COLO829 (cell line): ENCODE data around the gene ZFHX3.

Experiments
- DNase-seq: peaks from one replicate; pipeline ENCODE4 v3.0.0; 2012; ENCODE audit warnings: low spot score

ZFHX3 gene

DNA sequence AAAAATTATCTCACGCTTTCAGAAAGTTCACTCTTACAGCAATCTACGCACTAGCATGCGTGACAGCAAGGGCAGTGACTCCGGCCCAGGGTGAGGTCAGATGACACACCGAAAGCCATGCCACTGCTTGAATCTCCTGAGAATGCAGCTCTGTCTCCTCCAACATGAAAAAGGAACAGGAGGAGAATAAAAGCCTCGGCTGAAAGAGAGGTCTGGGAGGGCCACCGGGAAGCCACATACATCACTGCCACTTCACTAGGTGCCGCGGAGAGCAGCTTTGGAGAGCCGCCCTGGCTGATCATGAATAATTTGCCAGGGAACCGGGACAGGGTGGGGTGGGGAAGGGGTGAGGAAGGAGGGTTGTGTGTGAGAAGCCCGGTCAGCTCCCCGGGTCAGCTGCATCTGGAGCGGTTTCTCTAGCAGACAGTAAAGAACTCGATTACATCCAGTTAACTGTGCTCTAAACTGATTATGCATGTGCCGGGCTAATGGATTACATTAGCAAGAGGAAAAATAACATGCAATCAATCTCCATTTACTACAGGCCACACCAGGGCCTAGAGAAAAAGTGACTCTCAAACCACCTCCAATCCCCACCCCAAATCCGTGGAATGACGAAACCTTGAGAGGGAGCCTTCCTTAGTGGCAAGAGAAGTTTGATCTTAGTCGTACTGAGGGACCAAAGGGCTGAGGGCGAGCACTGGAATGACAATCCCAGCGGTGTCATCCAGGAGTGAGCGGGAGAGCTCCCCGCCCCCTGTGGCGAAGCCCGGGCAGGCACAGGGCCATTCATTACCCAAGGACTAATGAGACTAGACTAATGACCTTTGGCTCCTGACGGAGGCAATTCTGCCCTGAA is 100.3 kb downstream of the ZFHX3 start:
- DNase-seq = no peak

GRCh38 chr16:72946474-72947194 is 101.3 kb downstream of the ZFHX3 start:
- DNase-seq = no peak

DNA sequence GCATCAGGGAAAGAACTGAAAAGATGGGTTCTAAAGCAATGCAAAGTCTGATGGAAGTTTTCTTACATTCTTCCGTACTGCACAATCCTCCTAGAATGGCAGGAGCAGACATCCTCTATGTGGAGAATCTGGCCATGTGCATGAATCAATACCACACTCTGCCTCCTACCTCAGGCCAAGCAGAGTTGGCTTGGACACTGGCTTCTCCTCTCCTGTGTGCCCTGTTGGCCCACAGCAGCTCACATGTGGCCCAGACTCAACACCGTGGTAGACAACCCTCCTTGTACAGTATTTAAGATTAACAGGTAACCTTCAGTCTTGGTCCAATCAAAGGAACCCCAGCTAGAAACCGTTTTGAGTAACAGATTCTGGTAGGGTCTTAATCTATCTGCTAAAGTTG is 101.9 kb downstream of the ZFHX3 start:
- no peak for DNase-seq

DNA sequence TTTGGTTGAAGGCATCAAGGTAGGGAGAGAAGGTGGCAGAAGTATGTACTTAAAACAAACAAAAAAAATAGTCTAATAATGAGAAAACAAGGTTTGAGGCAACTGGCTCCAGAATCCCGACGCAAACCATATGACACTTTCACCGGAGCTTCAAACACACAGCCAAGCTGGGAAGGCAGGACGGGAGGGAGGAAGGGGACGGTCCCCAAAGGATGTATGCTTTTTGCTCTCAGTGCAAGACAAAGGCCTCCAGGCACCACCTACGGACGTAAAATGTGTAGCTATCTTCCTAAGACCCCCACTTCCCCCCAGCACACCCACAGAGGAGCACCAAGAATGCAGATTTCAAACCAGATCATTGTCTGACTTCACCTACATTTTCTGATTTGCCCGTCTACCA is 102.3 kb downstream of the ZFHX3 start:
- DNase-seq = no peak

DNA sequence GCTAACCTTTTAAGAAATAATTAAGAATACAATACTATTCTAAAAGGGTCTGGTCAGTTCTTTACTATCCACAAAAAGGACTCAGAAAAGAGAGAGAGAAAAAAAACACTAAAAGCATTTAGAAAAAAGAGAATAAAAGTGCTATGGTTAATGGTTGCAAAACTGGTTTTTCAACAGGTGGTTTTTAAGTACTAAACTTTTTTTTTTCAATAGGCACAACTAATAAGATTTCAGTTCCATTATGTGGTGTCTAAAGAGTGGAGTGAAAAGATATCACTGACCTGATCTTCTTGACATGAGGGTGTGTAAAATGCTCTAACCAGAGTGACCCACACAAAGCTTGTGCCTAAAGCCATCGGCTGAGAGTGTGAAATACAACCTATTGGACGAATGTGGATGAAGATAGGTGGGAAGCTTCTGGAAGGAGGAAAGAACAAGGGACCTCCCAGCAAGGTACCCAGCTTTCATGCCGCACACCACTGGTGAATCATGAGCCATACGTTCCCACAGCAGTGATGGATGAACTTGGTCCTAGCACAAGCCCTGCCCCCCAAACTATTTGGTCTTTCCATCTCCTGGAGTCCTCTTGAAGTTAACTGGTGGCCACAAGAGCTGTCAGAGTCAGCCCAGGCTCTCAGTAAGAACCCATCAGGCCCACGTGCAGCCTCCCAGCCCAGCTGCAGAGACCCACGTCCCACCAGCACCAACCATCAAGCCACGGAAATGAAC is 103.0 kb downstream of the ZFHX3 start:
- DNase-seq = no peak

DNA sequence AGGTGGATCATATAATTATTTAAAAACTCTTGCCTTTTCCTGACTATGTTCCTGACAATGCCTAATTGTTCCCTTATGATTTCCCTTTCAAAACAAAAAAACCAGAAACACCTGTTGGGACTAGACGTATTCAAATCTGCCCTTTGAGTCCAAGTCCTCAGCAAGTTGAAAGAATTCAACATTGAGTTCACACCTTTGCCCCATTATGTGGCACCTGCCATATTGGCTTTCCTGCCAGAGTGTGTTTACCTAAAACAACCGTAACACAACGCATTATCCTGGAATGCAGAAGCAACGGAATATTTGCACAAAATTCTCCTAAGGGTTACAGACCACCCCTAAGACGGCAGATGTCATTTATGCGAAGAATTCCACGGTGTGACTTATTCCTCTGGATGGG is 105.9 kb downstream of the ZFHX3 start:
- DNase-seq = no peak

DNA sequence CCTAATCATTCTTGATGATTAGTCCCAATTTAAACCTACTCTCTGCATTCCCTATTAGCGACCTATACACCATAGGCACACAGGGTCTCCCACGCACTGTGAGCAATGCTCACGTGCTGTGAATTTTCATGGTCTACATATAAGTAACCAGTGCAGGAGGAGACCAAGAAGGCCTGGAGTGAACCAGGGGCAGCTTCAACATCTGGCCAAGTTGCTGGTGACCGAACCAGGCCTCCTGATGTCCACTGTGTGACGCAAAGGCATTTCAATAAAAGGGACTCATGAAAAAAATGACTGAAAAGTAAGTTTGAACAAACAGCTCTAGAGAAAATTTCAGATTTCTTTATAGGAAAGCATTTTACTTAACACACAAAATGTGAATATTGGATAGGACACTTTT is 107.0 kb downstream of the ZFHX3 start:
- no peak for DNase-seq

DNA sequence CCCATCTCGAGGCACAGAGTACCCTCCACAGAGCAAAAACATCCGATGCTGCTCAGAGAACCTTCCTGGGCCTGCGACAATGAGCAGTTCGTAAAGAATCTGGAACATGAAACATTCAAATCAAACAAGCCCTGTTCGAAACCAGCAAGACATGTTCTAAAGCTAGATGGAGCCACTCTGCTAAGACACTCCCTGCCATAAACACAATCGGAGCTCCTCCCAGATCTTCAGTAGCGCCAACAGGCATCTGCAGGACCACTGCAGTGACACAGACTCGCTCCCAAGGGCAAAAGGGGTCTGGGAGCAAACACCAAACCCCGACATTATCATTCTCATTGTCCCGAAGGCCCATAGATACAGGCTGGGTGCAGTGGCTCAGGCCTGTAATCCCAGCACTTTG is 108.7 kb downstream of the ZFHX3 start:
- DNase-seq = no peak

DNA sequence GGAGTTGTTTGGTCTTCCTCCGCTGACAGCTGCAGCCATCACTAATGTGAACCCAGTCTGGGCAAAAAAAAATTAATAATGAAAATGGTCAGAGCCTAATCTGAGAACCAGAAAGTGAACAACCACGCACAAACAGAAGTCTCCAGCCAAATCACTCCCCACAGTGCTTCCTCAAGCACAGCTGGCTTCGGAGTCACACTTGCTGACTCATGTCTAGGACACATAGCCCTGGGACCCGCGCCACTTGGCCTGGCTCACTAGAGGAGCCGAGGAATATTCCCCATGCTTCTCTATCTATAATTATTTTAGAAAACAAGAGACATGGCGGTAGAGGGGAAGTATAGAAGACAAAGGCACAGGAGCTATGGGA is 109.1 kb downstream of the ZFHX3 start:
- DNase-seq = no peak

DNA sequence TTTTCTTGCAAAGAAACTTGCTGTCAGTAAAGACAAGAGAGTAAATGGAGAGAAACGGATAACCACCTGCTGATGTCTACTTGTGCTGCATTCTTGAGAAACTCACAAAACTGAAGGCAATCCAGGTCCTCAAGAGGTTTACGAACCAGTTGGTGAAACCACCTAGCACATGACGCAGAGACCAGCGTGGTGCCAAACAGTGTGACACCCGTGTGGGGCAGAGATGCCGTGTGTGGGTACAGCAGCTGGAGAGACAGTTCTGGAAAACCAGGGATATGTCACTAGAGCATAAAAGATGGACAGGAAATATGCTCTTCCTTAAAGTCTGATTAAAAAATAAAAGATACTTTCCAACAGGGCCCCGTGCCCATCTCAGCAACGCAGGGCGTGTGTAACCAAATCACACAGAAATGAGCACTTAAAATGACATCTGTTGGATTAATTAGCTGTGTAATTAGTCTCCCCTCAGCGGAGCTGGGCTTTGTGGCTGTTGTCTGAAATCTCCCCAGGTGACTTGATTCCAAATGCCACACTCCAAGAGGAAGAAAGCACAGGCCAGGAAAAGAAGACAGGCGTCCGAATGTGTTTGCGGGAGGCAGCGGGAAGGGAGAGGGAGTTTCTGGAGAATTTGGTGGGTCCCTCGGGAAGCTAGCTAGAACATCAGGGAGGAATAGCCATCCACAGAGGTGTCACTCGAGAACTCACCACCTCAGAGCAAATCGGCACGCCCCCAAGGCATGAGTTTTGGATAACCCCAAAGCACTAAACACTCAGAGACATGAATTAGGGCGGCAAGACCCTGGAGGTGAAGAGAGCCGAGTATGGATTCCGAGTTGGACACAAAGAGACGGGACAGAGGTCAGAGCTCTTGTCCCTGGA is 109.8 kb downstream of the ZFHX3 start:
- no peak for DNase-seq

DNA sequence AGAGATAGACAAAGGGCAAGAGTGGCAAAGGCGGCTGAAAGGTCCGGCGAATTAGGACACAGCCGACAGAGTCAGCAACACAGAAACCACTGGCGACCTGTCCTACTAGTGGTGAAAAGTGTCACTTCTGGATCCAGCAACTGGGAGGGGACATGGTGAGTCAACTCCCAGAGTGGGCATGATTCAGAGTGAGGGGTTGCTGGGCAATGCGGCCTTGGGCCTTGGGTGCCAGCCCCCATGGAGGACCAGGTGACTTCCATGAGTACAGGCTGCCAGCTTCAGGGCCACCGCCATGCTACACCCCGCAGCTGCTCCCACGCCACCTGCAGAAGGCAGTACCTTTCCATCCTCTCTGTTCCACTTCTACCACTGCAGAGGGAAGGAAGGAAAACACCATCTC is 110.6 kb downstream of the ZFHX3 start:
- DNase-seq = no peak

- DNase-seq = no peak
Observed at GRCh38 chr16:72936408-72936807, 111.5 kb downstream of the ZFHX3 start.

- DNase-seq = no peak
Observed at GRCh38 chr16:72935896-72936295, 112.0 kb downstream of the ZFHX3 start.

DNA sequence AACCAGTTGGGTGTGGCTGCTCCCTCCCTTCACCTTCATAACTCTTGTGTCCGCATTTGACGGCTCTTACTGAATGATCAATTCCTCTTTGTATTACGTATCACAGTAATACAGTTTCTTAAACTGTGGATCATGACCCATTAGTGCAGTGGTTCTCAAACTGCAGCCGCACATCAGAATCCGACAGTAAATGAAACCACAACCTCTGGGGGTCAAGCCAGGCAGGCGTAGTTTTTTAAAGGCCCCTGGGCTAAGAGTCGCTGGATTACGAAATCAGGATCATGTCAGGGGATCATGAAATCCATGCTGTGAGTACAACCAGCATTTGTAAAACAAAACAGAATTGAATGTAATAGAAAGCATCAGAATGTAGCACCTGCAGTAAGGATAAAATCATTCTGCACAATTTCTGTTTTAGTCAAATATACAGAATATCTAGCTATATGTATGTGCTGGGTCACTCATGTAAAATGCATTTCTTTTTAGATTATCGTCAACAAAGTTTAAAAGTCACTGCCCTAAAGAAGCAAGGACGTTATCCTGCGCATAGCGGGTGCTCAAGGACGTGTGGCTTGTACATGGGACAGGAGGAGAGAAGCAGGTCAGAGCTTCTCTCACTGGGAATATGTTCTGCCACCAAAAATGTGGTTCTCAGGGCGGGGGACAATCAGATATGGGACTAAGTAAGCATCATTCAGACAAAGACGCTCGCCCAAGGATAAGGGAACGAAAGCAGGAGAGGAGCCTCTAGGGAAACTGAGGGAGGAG is 113.1 kb downstream of the ZFHX3 start:
- no peak for DNase-seq

DNA sequence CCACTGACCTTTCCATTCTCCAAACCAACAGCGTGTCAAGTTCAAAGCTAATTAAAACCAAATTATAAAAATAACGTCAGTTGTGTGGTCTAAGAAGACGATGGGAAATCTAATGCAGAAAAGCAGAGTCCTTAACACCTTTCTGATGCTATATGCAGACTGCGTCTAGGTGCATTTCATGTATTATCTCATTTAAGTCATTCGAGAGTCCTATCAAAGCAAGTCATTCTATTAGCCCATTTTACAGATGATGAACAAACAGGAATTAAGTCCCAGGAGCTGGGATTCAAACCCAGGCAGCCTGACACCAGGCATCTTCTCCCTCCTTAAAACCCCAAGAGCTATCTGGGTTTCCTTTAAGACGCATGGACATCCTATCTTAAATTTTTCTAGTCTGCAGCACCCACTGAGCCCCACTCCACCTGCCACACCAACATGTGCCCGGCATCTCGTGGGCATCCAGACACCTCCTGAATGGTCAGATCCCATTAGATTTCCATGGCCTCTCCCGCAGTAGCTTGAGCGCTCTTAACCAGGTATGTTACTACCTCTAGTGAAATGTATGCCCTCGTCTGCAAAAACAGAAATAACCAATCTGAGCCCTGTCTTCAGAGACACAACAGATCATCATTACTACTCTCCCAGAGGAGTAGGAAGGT is 115.1 kb downstream of the ZFHX3 start:
- no peak for DNase-seq

- DNase-seq = no peak
Observed at GRCh38 chr16:72932050-72932449, 115.9 kb downstream of the ZFHX3 start.

- no peak for DNase-seq
Observed at GRCh38 chr16:72930396-72930795, 117.5 kb downstream of the ZFHX3 start.

- DNase-seq = no peak
Observed at GRCh38 chr16:72928090-72928981, 119.6 kb downstream of the ZFHX3 start.
